Heart left ventricle (tissue), 16 donors: ENCODE measurements around the gene IFT43. TPM values are rescaled to one million over a fixed set of nuclear protein-coding genes. Genes with fewer than 3 reads are reported as not detected.

Source experiments
- ATAC-seq, 4 donors: fragments of 200-7000 bp; cut with Tn5 transposase; one replicate each; pipeline ENCODE4 v1.9.1; 2020 to 2022; ENCODE audit warnings: moderate library complexity in 4 of 4, mild to moderate bottlenecking in 3 of 4, moderate number of reproducible peaks in 1 of 4
- DNase-seq, 5 donors: peaks; one replicate each; pipeline ENCODE4 v3.0.0-alpha.2; 2020
- H3K27ac ChIP-seq, 12 donors: fragments of 200-600 bp; sonication (generic) in 4 of 12; one replicate each; pipeline versions ENCODE4 v1.5.0 to v1.8.0; 2016 to 2022; ENCODE audit warnings: mild to moderate bottlenecking in 2 of 12
- H3K27me3 ChIP-seq, 9 donors: fragments of 200-600 bp; sonication (generic) in 2 of 9; one replicate each; pipeline versions ENCODE4 v1.5.1 to v1.8.0; 2016 to 2022; ENCODE audit warnings: mild to moderate bottlenecking in 3 of 9
- H3K36me3 ChIP-seq, 9 donors: fragments of 200-600 bp; sonication (generic) in 2 of 9; one replicate each; pipeline versions ENCODE4 v1.5.0 to v1.8.0; 2018 to 2022; ENCODE audit warnings: mild to moderate bottlenecking in 2 of 9
- H3K4me1 ChIP-seq, 12 donors: fragments of 200-600 bp; sonication (generic) in 4 of 12; one replicate each; pipeline versions ENCODE4 v1.5.0 to v1.8.0; 2016 to 2022; ENCODE audit warnings: mild to moderate bottlenecking in 3 of 12
- H3K4me3 ChIP-seq, 12 donors: fragments of 200-600 bp; sonication (generic) in 4 of 12; one replicate each; pipeline versions ENCODE4 v1.5.0 to v1.8.0; 2017 to 2022; ENCODE audit warnings: mild to moderate bottlenecking in 9 of 12, moderate library complexity in 4 of 12
- H3K9me3 ChIP-seq, 12 donors: fragments of 200-600 bp; sonication (generic) in 4 of 12; one replicate each; pipeline versions ENCODE4 v1.5.0 to v1.8.0; 2016 to 2022; ENCODE audit warnings: mild to moderate bottlenecking in 1 of 12
- POLR2A ChIP-seq, 2 donors: fragments of 450-650 bp; IDR thresholded peaks; one replicate each; pipeline ENCODE4 v1.6.1; 2017; ENCODE audit warnings: antibody characterized with exemption in 2 of 2, mild to moderate bottlenecking in 2 of 2, moderate library complexity in 2 of 2
- WGBS, 4 donors: extraction: QIAGEN DNeasy Blood & Tissue Kit in 2 of 4; methylation state at CpG; one replicate each; pipeline versions ENCODE4 v1.1.5 to v1.1.7; 2013 to 2018; 5-methylcytosine and 5-hydroxymethylcytosine counted together
- intact Hi-C, 10 donors: fragments of 100-400 bp; cut with DNase I; formaldehyde crosslinking; loops; one replicate each; pipeline versions ENCODE4 v1.11.1 to v1.14.2; 2022
- polyA plus RNA-seq, 2 donors: library from polyadenylated mRNA; stranded (reverse); fragments of 200-250 nt; gene quantifications; one replicate each; pipeline ENCODE4 v1.2.3, GENCODE V29; 2013
- total RNA-seq, 9 donors: library from RNA; depleted of rRNA in 2 of 9; stranded (reverse); fragments of >200 nt in 2 of 9; fragmentation: NEBNext Ultra II Directional in 3 of 9; extraction: Animal tissue kit (Norgen Biotek cat#: 25700) in 3 of 9; gene quantifications; one replicate each; pipeline versions ENCODE4 v1.1.0 to v1.2.4, GENCODE V29; 2016 to 2023
- TF ChIP-seq, protein P1 (sequence below), 12 donors: fragments of 200-600 bp; sonication (generic) in 4 of 12; IDR thresholded peaks; one replicate each; pipeline versions ENCODE4 v1.5.0 to v1.8.0; 2018 to 2022; ENCODE audit warnings: antibody characterized with exemption in 12 of 12, mild to moderate bottlenecking in 5 of 12
- donor health status: ischemic (EF 13 %, LVEDD 7.1; RV severe dilation, severe dysfunction).
- donor health status: healthy with polysubstance abuse.
- donor health status: DM: no; HTN: yes; CAD: no.
- donor health status: DM: no; HTN: no; CAD: no.
- donor health status: ischemic (EF 25% LVEDD 6.9; RV normal size, moderate dysfunction).
- donor health status: ischemic (EF 25% LVEDD 5.7; RV mildly dilated, moderate dysfunction).
- donor health status: healthy.
- donor health status: DM: yes; HTN: yes; CAD: no.
- donor health status: ischemic (EF 35%, LVEDD 5.7; RV mildly dilated, moderate dysfunction).
- donor health status: nonischemic (EF 11% LVEDD 7.7; RV severe dilation, severe dysfunction).
- donor health status: DM: yes; HTN: yes; CAD: no.
- donor health status: PGD.
- donor health status: ischemic (EF 29% LVEDD 5.4; RV normal size, mild dysfunction).
- donor health status: nonischemic (EF 23%, LVEDD 6.1; RV moderate dilation, normal function).

Gene IFT43
- total and polyA plus RNA-seq, 11 donors, result 22.8 to 54.7 (median 30.8) TPM

GRCh38 chr14:76050250-76050649 is 64.7 kb downstream of the IFT43 start:
- no peak overlapping the region for H3K4me3 ChIP-seq
- H3K4me1 ChIP-seq, result peaks cover 0 to 3% (median 0%) of the 10 kb centered on the region in 12 donors
- TF ChIP-seq POLR2A (IDR thresholded peaks at IDR 0.05), result no peak
- TF ChIP-seq, protein P1, sequence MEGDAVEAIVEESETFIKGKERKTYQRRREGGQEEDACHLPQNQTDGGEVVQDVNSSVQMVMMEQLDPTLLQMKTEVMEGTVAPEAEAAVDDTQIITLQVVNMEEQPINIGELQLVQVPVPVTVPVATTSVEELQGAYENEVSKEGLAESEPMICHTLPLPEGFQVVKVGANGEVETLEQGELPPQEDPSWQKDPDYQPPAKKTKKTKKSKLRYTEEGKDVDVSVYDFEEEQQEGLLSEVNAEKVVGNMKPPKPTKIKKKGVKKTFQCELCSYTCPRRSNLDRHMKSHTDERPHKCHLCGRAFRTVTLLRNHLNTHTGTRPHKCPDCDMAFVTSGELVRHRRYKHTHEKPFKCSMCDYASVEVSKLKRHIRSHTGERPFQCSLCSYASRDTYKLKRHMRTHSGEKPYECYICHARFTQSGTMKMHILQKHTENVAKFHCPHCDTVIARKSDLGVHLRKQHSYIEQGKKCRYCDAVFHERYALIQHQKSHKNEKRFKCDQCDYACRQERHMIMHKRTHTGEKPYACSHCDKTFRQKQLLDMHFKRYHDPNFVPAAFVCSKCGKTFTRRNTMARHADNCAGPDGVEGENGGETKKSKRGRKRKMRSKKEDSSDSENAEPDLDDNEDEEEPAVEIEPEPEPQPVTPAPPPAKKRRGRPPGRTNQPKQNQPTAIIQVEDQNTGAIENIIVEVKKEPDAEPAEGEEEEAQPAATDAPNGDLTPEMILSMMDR (IDR thresholded peaks at IDR 0.05), result no peak
- WGBS, 4 donors, result 82 to 89% (median 85%) methylated on average over 4 of the region's 4 CpGs
- H3K27ac ChIP-seq, result no peak overlapping the region
- DNase-seq, result no peak
- H3K9me3 ChIP-seq, result no peaks in the 10 kb centered on the region
- H3K36me3 ChIP-seq, result peaks cover 0 to 4% (median 0%) of the 10 kb centered on the region in 9 donors
- intact Hi-C loops, result loop anchor here (1.0 to 10.0 kb wide), 9 partner anchors 302 to 597 kb away; no protein-coding TSS in a partner anchor
- H3K27me3 ChIP-seq, result no peaks in the 10 kb centered on the region
- no peak for ATAC-seq

GRCh38 chr14:76050797-76051392 is 65.3 kb downstream of the IFT43 start:
- Histone ChIP-seq H3K9me3 (no peaks in the 10 kb centered on the region), H3K4me1 (peaks cover 0 to 3% (median 0%) of the 10 kb centered on the region in 12 donors), H3K36me3 (peaks cover 0 to 4% (median 0%) of the 10 kb centered on the region in 9 donors), H3K27ac (no peak overlapping the region), H3K4me3 (no peak overlapping the region), H3K27me3 (no peaks in the 10 kb centered on the region)
- DNase-seq (peak in 2 of 5 donors; percentile 44 to 50), ATAC-seq (peak in 3 of 4 donors; percentile 73 to 78 (median 75))
- TF ChIP-seq POLR2A (IDR thresholded peaks at IDR 0.05), result no peak
- TF ChIP-seq, protein P1 (IDR thresholded peaks at IDR 0.05), result peak; percentile 57 to 85 (median 76)
- 40 to 42% (median 41%) methylated on average over 3 of the region's 3 CpGs for WGBS, 4 donors
- intact Hi-C loops, result loop anchor here (1.0 to 10.0 kb wide), 9 partner anchors 301 to 596 kb away; no protein-coding TSS in a partner anchor

DNA sequence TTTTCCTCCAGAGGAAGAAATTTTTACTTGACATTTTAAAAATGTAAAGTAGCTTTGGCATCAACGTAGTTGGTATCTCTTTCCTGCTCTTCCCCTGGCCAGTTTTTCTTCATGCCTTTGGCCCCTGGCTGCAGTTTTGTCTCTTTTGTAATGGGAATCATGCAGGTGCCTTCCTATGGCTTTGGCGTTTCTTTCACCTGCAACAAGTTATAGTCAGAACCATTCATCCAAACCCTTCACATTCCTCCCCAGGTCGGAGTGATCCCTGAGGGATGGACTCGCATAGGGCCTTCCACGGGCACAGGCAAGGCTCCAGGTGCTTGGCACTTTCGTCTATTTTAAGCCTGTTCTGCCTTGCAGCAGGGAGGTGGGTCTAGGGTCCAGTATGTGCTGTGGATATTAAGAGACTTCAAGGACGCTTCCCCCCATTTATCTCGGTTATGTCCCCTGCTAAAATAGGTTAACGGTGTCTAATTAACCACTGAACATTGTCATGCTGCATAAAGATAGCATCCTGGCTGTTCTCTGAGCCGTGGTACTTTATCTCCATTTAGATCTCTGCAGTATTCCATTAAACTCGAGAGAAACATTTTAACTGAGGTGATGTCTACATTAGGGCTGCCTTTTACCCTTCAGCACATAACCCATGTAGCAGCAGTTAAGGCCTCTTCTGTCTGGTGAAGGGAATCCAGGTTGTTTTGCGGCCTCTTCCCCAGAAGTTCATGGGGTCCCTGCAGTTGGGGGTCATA is 66.3 kb downstream of the IFT43 start:
- ATAC-seq (no peak), DNase-seq (no peak)
- 76 to 84% (median 82%) methylated on average over 12 of the region's 12 CpGs for WGBS, 4 donors
- TF ChIP-seq POLR2A (IDR thresholded peaks at IDR 0.05), result no peak
- TF ChIP-seq, protein P1 (IDR thresholded peaks at IDR 0.05), result no peak
- Histone ChIP-seq H3K9me3 (no peaks in the 10 kb centered on the region), H3K36me3 (peaks cover 0 to 4% (median 0%) of the 10 kb centered on the region in 9 donors), H3K27me3 (no peaks in the 10 kb centered on the region), H3K4me3 (no peak overlapping the region), H3K4me1 (peaks cover 0 to 3% (median 0%) of the 10 kb centered on the region in 12 donors), H3K27ac (no peak overlapping the region)
- intact Hi-C loops, result loop anchor here (1.0 to 10.0 kb wide), 9 partner anchors 300 to 595 kb away; no protein-coding TSS in a partner anchor
